K562 (cell line): ENCODE results near the gene CYSRT1.

Source experiments
- DDX20 ChIP-seq: fragments of 450-650 bp; IDR thresholded peaks from 2 replicates; pipeline ENCODE4 v1.6.1; 2016; ENCODE audit warnings: missing genetic modification characterization, low read depth, mild to moderate bottlenecking, missing compliant biosample characterization, moderate library complexity
- MAZ ChIP-seq, 2 experiments: fragments of 450-650 bp in 1 of 2; sonication (generic) in 1 of 2; formaldehyde crosslinking; IDR thresholded peaks in 1 of 2; conservative IDR thresholded peaks in 1 of 2; 2 replicates each; pipeline versions ENCODE4 v1.4.0 to v1.5.0; 2020; ENCODE audit warnings: mild to moderate bottlenecking in 1 of 2, missing genetic modification reagents in 1 of 2
- MEIS2 ChIP-seq: fragments of 450-650 bp; IDR thresholded peaks from 2 replicates; pipeline ENCODE4 v1.6.1; 2014; ENCODE audit warnings: mild to moderate bottlenecking; ENCODE audit not compliant: partially characterized antibody
- NFE2L1 ChIP-seq: fragments of 450-650 bp; IDR thresholded peaks from 2 replicates; pipeline ENCODE4 v1.6.1; 2016; ENCODE audit warnings: missing genetic modification characterization, low read depth, mild to moderate bottlenecking, missing compliant biosample characterization, moderate library complexity, borderline replicate concordance
- POLR2AphosphoS5 ChIP-seq: IDR thresholded peaks from 2 replicates; pipeline ENCODE4 v1.6.1; 2011; ENCODE audit warnings: mild to moderate bottlenecking, low read depth, low read length, moderate library complexity; ENCODE audit not compliant: control insufficient read depth, insufficient read depth
- ZNF12 ChIP-seq: sonication (generic); formaldehyde crosslinking; IDR thresholded peaks from 2 replicates; pipeline ENCODE4 v1.4.0; 2020; ENCODE audit warnings: mild to moderate bottlenecking, missing genetic modification reagents
- ZNF274 ChIP-seq: IDR thresholded peaks from 2 replicates; pipeline ENCODE4 v1.6.1; 2011; ENCODE audit warnings: low read depth, mild to moderate bottlenecking, low read length, moderate library complexity, borderline replicate concordance
- ZNF699 ChIP-seq: fragments of 250-450 bp; sonication (Bioruptor Pico); IDR thresholded peaks from 2 replicates; pipeline ENCODE4 v1.8.0; 2021; ENCODE audit warnings: mild to moderate bottlenecking, moderate library complexity; ENCODE audit not compliant: insufficient replicate concordance
- ZNF76 ChIP-seq: fragments of 250-450 bp; sonication (Bioruptor Pico); IDR thresholded peaks from 2 replicates; pipeline ENCODE4 v1.4.0; 2020; ENCODE audit warnings: mild to moderate bottlenecking, moderate library complexity, borderline replicate concordance
- ZNF778 ChIP-seq: fragments of 450-650 bp; formaldehyde crosslinking; IDR thresholded peaks from 2 replicates; pipeline ENCODE4 v1.4.0; 2020; ENCODE audit warnings: mild to moderate bottlenecking, moderate library complexity
- TF ChIP-seq, protein P1 (sequence below), 3 experiments: IDR thresholded peaks in 2 of 3; conservative IDR thresholded peaks in 1 of 3; 2 replicates each; pipeline ENCODE4 v1.5.1; 2011 to 2012; ENCODE audit warnings: low read length in 3 of 3, mild to moderate bottlenecking in 3 of 3, control low read depth in 2 of 3, improper control_type of control experiment in 1 of 3, inconsistent platforms in 1 of 3, low read depth in 1 of 3, mixed read lengths in 1 of 3, moderate library complexity in 1 of 3; ENCODE audit not compliant: insufficient read depth in 2 of 3
- TF ChIP-seq, protein P2 (sequence below): sonication (generic); formaldehyde crosslinking; IDR thresholded peaks from 2 replicates; pipeline ENCODE4 v1.8.1; 2023; ENCODE audit warnings: missing genetic modification reagents, mild to moderate bottlenecking, borderline replicate concordance
- TF ChIP-seq, protein P3 (sequence below): sonication (generic); formaldehyde crosslinking; IDR thresholded peaks from 2 replicates; pipeline ENCODE4 v1.5.0; 2020; ENCODE audit warnings: missing genetic modification reagents

DNA sequence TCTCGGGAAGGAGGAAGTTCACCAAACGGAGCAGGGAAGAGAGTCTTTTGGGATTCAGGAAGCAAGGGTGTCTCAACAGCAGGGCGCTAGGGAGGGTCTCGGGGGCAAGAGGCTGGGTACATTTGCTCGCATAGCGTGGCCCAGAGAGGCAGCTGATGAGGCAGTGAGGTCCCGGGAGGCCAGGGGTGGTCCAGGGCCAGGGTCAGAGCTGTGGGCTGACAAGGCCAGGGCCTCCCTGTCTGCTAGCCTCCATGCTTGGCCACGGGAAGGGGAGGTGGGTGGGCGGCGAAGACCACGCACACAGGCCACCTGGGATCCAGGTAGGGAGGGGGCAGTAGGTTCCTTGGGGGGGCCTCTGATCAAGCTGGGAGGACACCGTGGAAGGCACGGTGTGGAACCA is 13.4 kb upstream of the CYSRT1 start:
- no peak for TF ChIP-seq MAZ (CRISPR knock-in tag; conservative IDR thresholded peaks at IDR 0.05 in 1 of 2, IDR thresholded peaks at IDR 0.05 in 1 of 2)
- no peak for TF ChIP-seq ZNF12
- TF ChIP-seq, protein P1, sequence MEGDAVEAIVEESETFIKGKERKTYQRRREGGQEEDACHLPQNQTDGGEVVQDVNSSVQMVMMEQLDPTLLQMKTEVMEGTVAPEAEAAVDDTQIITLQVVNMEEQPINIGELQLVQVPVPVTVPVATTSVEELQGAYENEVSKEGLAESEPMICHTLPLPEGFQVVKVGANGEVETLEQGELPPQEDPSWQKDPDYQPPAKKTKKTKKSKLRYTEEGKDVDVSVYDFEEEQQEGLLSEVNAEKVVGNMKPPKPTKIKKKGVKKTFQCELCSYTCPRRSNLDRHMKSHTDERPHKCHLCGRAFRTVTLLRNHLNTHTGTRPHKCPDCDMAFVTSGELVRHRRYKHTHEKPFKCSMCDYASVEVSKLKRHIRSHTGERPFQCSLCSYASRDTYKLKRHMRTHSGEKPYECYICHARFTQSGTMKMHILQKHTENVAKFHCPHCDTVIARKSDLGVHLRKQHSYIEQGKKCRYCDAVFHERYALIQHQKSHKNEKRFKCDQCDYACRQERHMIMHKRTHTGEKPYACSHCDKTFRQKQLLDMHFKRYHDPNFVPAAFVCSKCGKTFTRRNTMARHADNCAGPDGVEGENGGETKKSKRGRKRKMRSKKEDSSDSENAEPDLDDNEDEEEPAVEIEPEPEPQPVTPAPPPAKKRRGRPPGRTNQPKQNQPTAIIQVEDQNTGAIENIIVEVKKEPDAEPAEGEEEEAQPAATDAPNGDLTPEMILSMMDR (IDR thresholded peaks at IDR 0.05 in 2 of 3, conservative IDR thresholded peaks at IDR 0.05 in 1 of 3; ENCODE audit: insufficient read depth in 2 of 3, low read depth in 1 of 3, low read length in 3 of 3): no peak
- TF ChIP-seq ZNF699 (CRISPR knock-in tag): no peak
- no peak for TF ChIP-seq DDX20 (tag)
- TF ChIP-seq POLR2AphosphoS5: no peak
- TF ChIP-seq, protein P2, sequence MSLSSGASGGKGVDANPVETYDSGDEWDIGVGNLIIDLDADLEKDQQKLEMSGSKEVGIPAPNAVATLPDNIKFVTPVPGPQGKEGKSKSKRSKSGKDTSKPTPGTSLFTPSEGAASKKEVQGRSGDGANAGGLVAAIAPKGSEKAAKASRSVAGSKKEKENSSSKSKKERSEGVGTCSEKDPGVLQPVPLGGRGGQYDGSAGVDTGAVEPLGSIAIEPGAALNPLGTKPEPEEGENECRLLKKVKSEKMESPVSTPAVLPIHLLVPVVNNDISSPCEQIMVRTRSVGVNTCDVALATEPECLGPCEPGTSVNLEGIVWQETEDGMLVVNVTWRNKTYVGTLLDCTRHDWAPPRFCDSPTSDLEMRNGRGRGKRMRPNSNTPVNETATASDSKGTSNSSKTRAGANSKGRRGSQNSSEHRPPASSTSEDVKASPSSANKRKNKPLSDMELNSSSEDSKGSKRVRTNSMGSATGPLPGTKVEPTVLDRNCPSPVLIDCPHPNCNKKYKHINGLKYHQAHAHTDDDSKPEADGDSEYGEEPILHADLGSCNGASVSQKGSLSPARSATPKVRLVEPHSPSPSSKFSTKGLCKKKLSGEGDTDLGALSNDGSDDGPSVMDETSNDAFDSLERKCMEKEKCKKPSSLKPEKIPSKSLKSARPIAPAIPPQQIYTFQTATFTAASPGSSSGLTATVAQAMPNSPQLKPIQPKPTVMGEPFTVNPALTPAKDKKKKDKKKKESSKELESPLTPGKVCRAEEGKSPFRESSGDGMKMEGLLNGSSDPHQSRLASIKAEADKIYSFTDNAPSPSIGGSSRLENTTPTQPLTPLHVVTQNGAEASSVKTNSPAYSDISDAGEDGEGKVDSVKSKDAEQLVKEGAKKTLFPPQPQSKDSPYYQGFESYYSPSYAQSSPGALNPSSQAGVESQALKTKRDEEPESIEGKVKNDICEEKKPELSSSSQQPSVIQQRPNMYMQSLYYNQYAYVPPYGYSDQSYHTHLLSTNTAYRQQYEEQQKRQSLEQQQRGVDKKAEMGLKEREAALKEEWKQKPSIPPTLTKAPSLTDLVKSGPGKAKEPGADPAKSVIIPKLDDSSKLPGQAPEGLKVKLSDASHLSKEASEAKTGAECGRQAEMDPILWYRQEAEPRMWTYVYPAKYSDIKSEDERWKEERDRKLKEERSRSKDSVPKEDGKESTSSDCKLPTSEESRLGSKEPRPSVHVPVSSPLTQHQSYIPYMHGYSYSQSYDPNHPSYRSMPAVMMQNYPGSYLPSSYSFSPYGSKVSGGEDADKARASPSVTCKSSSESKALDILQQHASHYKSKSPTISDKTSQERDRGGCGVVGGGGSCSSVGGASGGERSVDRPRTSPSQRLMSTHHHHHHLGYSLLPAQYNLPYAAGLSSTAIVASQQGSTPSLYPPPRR: no peak
- TF ChIP-seq MEIS2: no peak
- TF ChIP-seq ZNF274: no peak
- no peak for TF ChIP-seq NFE2L1 (tag)
- no peak for TF ChIP-seq ZNF76 (CRISPR knock-in tag)
- TF ChIP-seq ZNF778 (CRISPR knock-in tag): no peak
- TF ChIP-seq, protein P3, sequence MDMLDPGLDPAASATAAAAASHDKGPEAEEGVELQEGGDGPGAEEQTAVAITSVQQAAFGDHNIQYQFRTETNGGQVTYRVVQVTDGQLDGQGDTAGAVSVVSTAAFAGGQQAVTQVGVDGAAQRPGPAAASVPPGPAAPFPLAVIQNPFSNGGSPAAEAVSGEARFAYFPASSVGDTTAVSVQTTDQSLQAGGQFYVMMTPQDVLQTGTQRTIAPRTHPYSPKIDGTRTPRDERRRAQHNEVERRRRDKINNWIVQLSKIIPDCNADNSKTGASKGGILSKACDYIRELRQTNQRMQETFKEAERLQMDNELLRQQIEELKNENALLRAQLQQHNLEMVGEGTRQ (CRISPR knock-in tag): no peak
